K562 (cell line): Measurements from ENCODE around the gene ANKLE1. TPM values are rescaled to one million over a fixed set of nuclear protein-coding genes. Genes with fewer than 3 reads are reported as not detected.

Experiments used
- RERE ChIP-seq: sonication (generic); formaldehyde crosslinking; IDR thresholded peaks from 2 replicates; pipeline ENCODE4 v1.8.0; 2023; ENCODE audit warnings: missing genetic modification reagents, mild to moderate bottlenecking, borderline replicate concordance
- ZNF41 ChIP-seq: fragments of 250-450 bp; sonication (Bioruptor Pico); conservative IDR thresholded peaks from 2 replicates; pipeline ENCODE4 v1.4.0; 2020; ENCODE audit warnings: mild to moderate bottlenecking
- polyA plus RNA-seq, 8 experiments: library from polyadenylated mRNA; depleted of rRNA in 4 of 8; stranded (reverse) in 5 of 8; unstranded in 3 of 8; fragments of >200 nt; fragmentation: Nextera tagmentation in 2 of 8; fragmentation: Illumina TruSeq in 1 of 8; extraction: Ambion mirVana in 2 of 8; extraction: Trizol in 1 of 8; gene quantifications; 2 replicates each; pipeline versions ENCODE4 v1.2.1 to v1.2.3, GENCODE V29; 2011 to 2014; ENCODE audit warnings: inconsistent platforms in 1 of 8, missing spikeins in 1 of 8
- total RNA-seq, 7 experiments: library from RNA; depleted of rRNA in 6 of 7; stranded (reverse); fragments of >200 nt in 6 of 7; fragmentation: Illumina TruSeq in 2 of 7; extraction: Trizol in 2 of 7; gene quantifications; 2 replicates each; pipeline versions ENCODE4 v1.2.1 to v1.2.3, GENCODE V29; 2011 to 2021; ENCODE audit warnings: low replicate concordance in 1 of 7

ANKLE1 gene
- total and polyA plus RNA-seq, 9 of the 15 experiments (the other 6 are each of a cell fraction or from before 2014, with no cell fraction given), result 0.63 to 9.2 (median 2.9) TPM

GRCh38 chr19:17300992-17301619, 19.4 kb downstream of the ANKLE1 start (continued):
- TF ChIP-seq RERE (no peak), ZNF41 (CRISPR knock-in tag) (no peak)
